Astrocyte (in vitro differentiated cells and primary cell): ENCODE data around the gene CDH13. TPM values are rescaled to one million over a fixed set of nuclear protein-coding genes. Genes with fewer than 3 reads are reported as not detected.

Source experiments
- DNase-seq: peaks from one replicate; pipeline ENCODE4 v3.0.0-alpha.2; 2010; ENCODE audit warnings: low read depth
- FAIRE-seq: peaks from 2 replicates; lab custom pipeline; 2011; peaks lifted over from hg19 to GRCh38; lab: Jason Lieb, UNC
- H2AFZ ChIP-seq: 2 replicates; pipeline ENCODE4 v1.6.0; 2012; ENCODE audit warnings: low read depth, low read length, inconsistent platforms
- H3K27ac ChIP-seq: 2 replicates; pipeline ENCODE4 v1.5.1; 2011; ENCODE audit warnings: low read depth, low read length, inconsistent platforms
- H3K27me3 ChIP-seq: 2 replicates; pipeline ENCODE4 v1.6.0; 2011; ENCODE audit warnings: low read length, inconsistent platforms; ENCODE audit not compliant: insufficient read depth
- H3K36me3 ChIP-seq: 2 replicates; pipeline ENCODE4 v1.5.1; 2011; ENCODE audit warnings: low read length, inconsistent platforms; ENCODE audit not compliant: insufficient read depth
- H3K4me1 ChIP-seq: 2 replicates; pipeline ENCODE4 v1.5.1; 2011; ENCODE audit warnings: low read length, inconsistent platforms; ENCODE audit not compliant: insufficient read depth
- H3K4me2 ChIP-seq: 2 replicates; pipeline ENCODE4 v1.6.0; 2012; ENCODE audit warnings: low read length, inconsistent platforms
- H3K4me3 ChIP-seq: 2 replicates; pipeline ENCODE4 v1.5.1; 2011; ENCODE audit warnings: low read depth, mild to moderate bottlenecking, low read length, inconsistent platforms; ENCODE audit not compliant: insufficient read depth
- H3K79me2 ChIP-seq: 2 replicates; pipeline ENCODE4 v1.6.0; 2012; ENCODE audit warnings: mild to moderate bottlenecking, low read length, inconsistent platforms; ENCODE audit not compliant: insufficient read depth
- H3K9ac ChIP-seq: 2 replicates; pipeline ENCODE4 v1.6.0; 2012; ENCODE audit warnings: mild to moderate bottlenecking, low read length, inconsistent platforms
- H3K9me3 ChIP-seq: 2 replicates; pipeline ENCODE4 v1.5.1; 2012; ENCODE audit warnings: low read depth, mild to moderate bottlenecking, low read length, inconsistent platforms; ENCODE audit not compliant: insufficient read depth
- H4K20me1 ChIP-seq: 2 replicates; pipeline ENCODE4 v1.6.0; 2012; ENCODE audit warnings: low read length, inconsistent platforms; ENCODE audit not compliant: insufficient read depth
- H3K27ac Mint-ChIP-seq: one replicate; pipeline ENCODE4 v1.8.0; 2021; ENCODE audit warnings: mild to moderate bottlenecking, mixed read lengths; ENCODE audit not compliant: unreplicated experiment
- H3K27me3 Mint-ChIP-seq: one replicate; pipeline ENCODE4 v1.8.0; 2021; ENCODE audit warnings: low read depth, mixed read lengths; ENCODE audit not compliant: unreplicated experiment
- H3K36me3 Mint-ChIP-seq: one replicate; pipeline ENCODE4 v1.8.0; 2021; ENCODE audit warnings: low read depth, mixed read lengths; ENCODE audit not compliant: unreplicated experiment
- H3K4me1 Mint-ChIP-seq: one replicate; pipeline ENCODE4 v1.8.0; 2021; ENCODE audit warnings: low read depth, mixed read lengths; ENCODE audit not compliant: unreplicated experiment
- H3K4me3 Mint-ChIP-seq: one replicate; pipeline ENCODE4 v1.8.0; 2021; ENCODE audit warnings: mild to moderate bottlenecking, moderate library complexity, mixed read lengths; ENCODE audit not compliant: unreplicated experiment
- H3K9me3 Mint-ChIP-seq: one replicate; pipeline ENCODE4 v1.8.0; 2021; ENCODE audit warnings: mild to moderate bottlenecking, mixed read lengths; ENCODE audit not compliant: unreplicated experiment
- CTCF ChIP-seq: IDR thresholded peaks from 2 replicates; pipeline ENCODE4 v1.5.1; 2011; ENCODE audit warnings: low read depth, mild to moderate bottlenecking, inconsistent platforms, low read length, moderate library complexity; ENCODE audit not compliant: insufficient read depth
- EZH2 ChIP-seq: IDR thresholded peaks from 2 replicates; pipeline ENCODE4 v1.6.1; 2012; ENCODE audit warnings: mild to moderate bottlenecking, low read length, inconsistent platforms; ENCODE audit not compliant: insufficient read depth
- total RNA-seq: library from RNA; stranded (reverse); gene quantifications from 2 replicates; pipeline ENCODE4 v1.2.1, GENCODE V29; 2021

Gene CDH13
- total RNA-seq, 1 donor from 2014 or later: 41.7 TPM

GRCh38 chr16:83285921-83286320 lies 659.2 kb downstream of the CDH13 start:
- Mint-ChIP-seq H3K27me3 (peaks cover 10% of the 10 kb centered on the region), H3K27ac (no peak overlapping the region), H3K4me1 (no peaks in the 10 kb centered on the region), H3K9me3 (no peaks in the 10 kb centered on the region), H3K36me3 (no peaks in the 10 kb centered on the region), H3K4me3 (no peak overlapping the region)
- Histone ChIP-seq H3K9me3 (no peaks in the 10 kb centered on the region), H3K27ac (no peak overlapping the region), H3K4me2 (no peak overlapping the region), H3K4me3 (no peak overlapping the region), H3K27me3 (no peaks in the 10 kb centered on the region), H3K4me1 (no peaks in the 10 kb centered on the region), H3K79me2 (no peaks in the 10 kb centered on the region), H2AFZ (no peak overlapping the region), H3K36me3 (no peaks in the 10 kb centered on the region), H4K20me1 (no peaks in the 10 kb centered on the region), H3K9ac (no peak overlapping the region)
- FAIRE-seq (no peak), DNase-seq (no peak)
- no peak for TF ChIP-seq CTCF
- TF ChIP-seq EZH2: no peak

- Histone ChIP-seq H3K27ac (no peak overlapping the region), H3K9me3 (no peaks in the 10 kb centered on the region), H3K27me3 (no peaks in the 10 kb centered on the region), H3K36me3 (no peaks in the 10 kb centered on the region), H4K20me1 (no peaks in the 10 kb centered on the region), H3K4me2 (no peak overlapping the region), H3K4me1 (no peaks in the 10 kb centered on the region), H2AFZ (no peak overlapping the region), H3K79me2 (no peaks in the 10 kb centered on the region), H3K9ac (no peak overlapping the region), H3K4me3 (no peak overlapping the region)
- Mint-ChIP-seq H3K4me3 (no peak overlapping the region), H3K36me3 (no peaks in the 10 kb centered on the region), H3K27ac (no peak overlapping the region), H3K4me1 (peaks cover 6% of the 10 kb centered on the region), H3K27me3 (no peaks in the 10 kb centered on the region), H3K9me3 (no peaks in the 10 kb centered on the region)
- TF ChIP-seq CTCF (no peak), EZH2 (no peak)
- no peak for DNase-seq
- no peak for FAIRE-seq
Measured at GRCh38 chr16:83296505-83296904, 669.7 kb downstream of the CDH13 start.

GRCh38 chr16:83298541-83298940 lies 671.8 kb downstream of the CDH13 start:
- Histone ChIP-seq H3K4me2 (no peak overlapping the region), H4K20me1 (no peaks in the 10 kb centered on the region), H3K27ac (no peak overlapping the region), H3K9ac (no peak overlapping the region), H3K9me3 (no peaks in the 10 kb centered on the region), H3K4me3 (no peak overlapping the region), H3K36me3 (no peaks in the 10 kb centered on the region), H3K79me2 (no peaks in the 10 kb centered on the region), H3K4me1 (no peaks in the 10 kb centered on the region), H3K27me3 (no peaks in the 10 kb centered on the region), H2AFZ (no peak overlapping the region)
- H3K27me3 Mint-ChIP-seq: no peaks in the 10 kb centered on the region
- H3K27ac Mint-ChIP-seq: no peak overlapping the region
- H3K36me3 Mint-ChIP-seq: no peaks in the 10 kb centered on the region
- H3K4me1 Mint-ChIP-seq: peaks cover 6% of the 10 kb centered on the region
- DNase-seq: no peak
- FAIRE-seq: no peak
- no peaks in the 10 kb centered on the region for H3K9me3 Mint-ChIP-seq
- no peak overlapping the region for H3K4me3 Mint-ChIP-seq
- TF ChIP-seq CTCF (no peak), EZH2 (no peak)
